ENCODE results near the gene ME3. TPM values are rescaled to one million over a fixed set of nuclear protein-coding genes. Genes with fewer than 3 reads are reported as not detected.

Gene ME3
- total RNA-seq, 4 donors from 2014 or later, result 28.2 to 60.7 (median 46.0) TPM

- TF ChIP-seq CTCF (IDR thresholded peaks at IDR 0.05; ENCODE audit: low read depth), result no peak
Observed at GRCh38 chr11:86469491-86470388, 202.7 kb downstream of the ME3 start.

DNA sequence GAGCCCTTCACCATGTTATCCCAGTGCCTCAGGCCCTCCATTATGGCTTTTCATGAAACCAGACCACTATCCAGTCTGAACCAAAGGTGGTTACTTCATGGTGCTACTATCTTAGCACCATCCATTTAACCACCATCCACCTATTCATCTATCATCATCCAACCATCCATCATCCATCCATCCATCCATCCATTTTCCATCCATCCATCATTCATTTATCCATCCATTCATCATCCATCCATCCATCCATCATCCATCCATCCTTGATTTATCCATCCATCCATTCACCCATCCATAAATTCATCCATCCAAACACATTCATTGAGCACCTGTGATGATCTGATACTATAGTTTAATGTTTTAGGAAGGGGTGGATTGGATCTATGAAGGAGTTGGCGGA, 204.2 kb downstream of the ME3 start:
- TF ChIP-seq CTCF (IDR thresholded peaks at IDR 0.05; ENCODE audit: low read depth), result no peak

DNA sequence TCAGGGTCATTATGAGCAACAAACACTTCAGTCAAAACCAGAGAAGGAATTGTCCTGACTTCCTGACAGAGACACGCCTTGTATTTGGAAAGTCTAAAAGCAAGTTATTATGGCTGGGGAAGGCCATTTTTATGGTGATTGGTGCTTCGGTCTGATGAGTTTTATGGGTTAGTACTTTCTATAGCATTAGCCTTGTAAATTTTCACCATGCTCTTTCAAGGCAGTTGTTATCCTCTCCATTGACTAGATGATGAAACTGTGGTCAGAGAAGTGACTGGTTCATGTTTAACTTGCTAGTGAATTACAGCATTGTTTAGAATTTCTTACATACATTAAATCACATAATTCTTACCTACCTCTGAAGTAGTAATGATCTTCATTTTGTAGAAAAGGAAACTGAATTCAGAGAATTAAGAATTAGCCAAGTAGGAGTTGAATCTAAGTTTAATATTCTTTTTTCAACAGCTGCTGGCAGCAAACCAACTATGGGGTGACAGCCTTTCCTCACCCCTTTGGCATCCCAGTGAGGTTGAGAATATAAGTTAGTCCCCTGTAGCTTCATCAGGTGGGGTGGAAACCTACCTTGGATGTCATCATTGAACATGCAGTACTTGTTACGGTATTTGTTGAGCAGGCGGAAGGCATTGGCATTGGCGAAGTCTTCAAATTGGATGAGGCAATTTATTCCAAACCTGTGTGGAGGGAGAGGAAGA, 207.8 kb downstream of the ME3 start:
- TF ChIP-seq CTCF (IDR thresholded peaks at IDR 0.05; ENCODE audit: low read depth), result no peak

DNA sequence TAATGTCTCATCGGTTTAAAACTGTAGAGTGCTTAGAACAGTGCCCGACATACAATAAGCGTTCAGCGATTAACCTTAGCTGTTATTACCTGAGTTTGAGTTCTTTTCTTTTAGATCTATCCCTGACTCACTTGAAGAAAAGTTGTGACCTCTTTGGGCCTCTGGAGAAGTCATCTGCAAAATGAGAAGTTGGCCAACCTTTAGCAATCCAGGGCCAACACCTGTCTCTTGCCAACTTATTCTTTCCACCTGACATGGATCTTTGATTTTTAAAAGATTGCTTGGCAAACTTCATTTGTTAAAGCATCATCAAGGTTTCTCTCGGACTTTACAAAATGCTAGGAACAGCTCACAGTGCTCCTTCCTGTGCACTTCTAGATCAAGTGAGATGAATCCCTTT, 208.5 kb downstream of the ME3 start:
- TF ChIP-seq CTCF (IDR thresholded peaks at IDR 0.05; ENCODE audit: low read depth), result no peak

DNA sequence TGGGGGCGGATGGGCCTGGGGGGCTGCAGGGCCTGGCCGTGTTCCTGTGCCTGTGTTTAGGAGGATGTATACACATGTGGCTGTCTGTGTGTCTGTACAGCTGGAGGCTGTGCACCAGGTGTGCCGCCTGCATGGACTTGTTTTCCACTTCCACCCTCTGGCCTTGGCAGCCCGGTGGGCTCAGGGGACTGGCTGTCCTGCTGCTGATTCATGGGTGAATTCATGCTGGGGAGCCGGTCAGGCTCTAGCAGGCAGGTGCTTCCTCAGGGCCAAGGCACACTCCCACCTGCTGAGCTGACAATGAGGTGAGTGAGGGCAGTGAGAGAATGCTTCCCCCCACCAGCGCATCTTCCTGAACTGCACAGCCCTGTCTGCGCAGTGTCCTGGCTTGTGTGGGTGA, 209.3 kb downstream of the ME3 start:
- TF ChIP-seq CTCF (IDR thresholded peaks at IDR 0.05; ENCODE audit: low read depth), result no peak

- TF ChIP-seq CTCF (IDR thresholded peaks at IDR 0.05; ENCODE audit: low read depth), result no peak
Observed at GRCh38 chr11:86461892-86462291, 210.5 kb downstream of the ME3 start.
